Measurements from ENCODE around the gene RNF157.
"Not testable (repeated sequence)": the region's sequence is repeated elsewhere in the genome, so short reads cannot be mapped to it uniquely, and the experiment has no call there.

RNF157 gene

DNA sequence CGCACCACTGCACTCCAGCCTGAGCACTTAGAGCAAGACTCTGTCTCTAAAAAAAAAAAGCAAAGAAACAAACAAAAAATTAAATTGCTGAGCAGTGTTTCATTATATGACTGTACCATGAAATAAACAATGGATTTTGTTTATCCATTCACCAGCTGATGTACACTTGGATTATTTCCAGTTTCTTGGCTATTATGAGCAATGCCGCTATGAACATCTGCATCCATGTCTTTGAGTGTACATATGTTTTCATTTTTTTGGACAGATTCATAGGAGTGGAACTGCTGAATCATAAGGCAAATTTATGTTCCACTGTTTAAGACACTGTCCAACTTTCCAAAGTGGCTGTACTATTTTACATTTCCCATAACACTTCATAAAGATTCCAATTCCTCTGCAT is 8.0 kb downstream of the RNF157 start:
- no peak for DNase-seq

DNA sequence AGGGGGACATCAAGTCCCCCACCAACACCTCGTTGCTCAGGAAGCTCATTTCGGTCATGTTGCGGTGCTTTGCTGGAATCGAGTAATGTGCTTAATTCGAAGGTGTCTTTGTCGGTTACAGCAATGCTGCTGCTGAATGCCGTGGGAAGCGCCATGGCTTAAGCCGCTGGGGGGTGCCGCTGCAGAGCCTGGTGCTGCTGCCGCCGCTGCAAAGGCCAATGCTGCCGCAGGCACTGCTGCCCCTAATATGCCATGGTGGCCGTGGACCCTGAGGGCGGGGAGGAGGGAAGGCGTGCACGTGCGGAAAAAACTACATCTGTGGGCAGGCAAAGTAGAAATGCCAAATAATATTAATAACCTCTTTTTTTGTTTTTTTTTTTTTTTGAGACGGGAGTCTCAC is 13.5 kb downstream of the RNF157 start:
- DNase-seq, result not testable (repeated sequence)

DNA sequence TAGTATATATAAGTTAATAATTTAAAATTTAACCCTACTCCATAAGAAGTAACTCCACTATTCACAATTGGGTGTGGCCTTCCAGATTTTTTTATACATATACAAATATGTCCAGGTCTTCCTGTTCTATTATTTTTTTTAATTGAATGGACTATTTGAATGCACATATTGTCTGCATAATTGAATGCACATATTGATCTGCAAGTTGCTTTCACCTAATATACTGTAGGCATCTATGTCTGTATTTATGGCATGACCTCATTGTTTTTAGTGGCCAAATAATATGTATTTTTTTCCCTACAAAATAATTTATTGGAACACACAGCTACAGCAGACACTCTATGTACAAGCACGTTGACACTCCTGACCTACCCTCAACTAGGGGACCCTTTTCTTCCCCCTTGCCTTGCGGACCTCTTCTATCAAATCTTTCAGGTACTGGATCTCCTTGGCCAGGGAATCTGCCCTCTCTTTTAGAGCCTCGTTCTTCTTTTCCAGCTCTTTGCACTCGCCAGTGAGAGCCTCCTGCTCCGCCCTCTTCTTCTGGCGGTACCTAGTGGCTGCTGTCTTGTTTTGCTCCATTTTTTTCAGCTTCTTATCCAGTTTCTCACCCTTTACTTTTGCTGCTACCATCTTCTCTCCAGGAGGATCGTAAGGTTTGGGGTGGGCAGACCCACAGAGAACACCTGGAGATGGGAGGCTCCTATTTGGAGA is 14.8 kb downstream of the RNF157 start:
- not testable (repeated sequence) for DNase-seq

DNA sequence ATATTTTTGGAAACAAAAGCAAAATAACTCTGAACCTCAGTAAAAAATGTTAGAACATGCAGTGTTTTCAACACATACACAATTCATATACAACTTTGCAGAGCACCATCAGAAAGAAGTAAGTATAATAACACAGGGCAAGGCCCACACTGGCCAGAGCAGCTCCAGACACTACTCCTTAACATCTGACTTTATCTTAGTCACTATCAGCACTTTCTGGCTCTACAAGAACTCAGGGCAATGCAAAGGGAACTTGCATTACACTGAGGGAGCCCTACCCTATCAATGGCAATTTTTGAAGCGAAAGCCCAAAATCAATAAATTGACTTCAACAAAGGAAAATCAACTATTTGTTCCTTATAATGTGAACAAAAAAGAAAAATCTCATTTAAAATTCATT is 16.5 kb downstream of the RNF157 start:
- no peak for DNase-seq

DNA sequence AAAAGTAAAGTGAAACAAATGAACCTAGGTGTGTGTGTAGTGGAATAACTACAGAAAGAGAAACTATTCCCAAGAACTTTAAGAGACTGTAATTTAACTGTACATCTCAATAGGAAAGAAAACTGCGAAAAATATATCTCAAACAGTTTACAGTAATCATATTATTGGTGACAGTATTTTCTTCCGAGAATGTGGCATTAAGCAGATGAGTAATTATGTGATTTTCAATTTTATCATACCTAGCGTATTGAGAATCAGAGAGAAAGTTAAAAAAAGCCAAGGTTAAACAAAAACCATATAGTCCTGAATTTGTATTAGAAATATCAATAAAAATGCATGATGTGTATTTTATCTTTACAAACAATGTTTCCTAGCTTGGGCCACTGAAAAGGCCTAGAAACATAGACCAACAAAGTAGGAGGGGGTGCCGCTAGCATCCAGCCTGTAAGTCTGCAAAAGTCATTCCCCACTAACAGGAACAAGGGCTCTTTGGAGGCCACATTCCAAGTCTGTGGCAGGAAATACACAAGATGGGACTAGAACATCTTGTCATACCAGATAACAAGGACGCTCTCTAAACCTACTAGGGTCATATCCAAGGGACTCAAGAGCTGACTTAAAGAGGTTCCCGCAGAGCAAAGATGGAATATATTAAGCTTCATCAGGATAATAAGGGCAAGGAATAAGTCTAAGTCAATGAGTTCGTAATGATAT is 20.5 kb downstream of the RNF157 start:
- no peak for DNase-seq

DNA sequence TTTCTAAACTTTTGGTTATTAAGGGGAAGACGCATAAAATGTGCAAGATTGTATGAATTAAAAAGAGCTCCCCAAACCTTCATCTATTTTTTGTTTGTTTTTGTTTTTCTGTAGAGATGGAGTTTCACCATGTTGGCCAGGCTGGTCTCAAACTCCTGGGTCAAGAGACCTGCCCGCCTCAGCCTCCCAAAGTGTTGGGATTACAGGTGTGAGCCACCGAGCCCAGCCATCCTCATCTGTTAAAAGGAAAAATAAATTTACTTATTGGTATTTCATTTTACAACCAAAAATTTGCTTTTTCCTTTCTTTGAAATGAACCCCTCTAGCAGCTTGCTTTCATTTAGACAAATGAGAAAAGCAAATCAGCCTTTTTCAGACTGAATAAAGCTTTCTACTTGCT is 23.2 kb downstream of the RNF157 start:
- DNase-seq, result no peak

DNA sequence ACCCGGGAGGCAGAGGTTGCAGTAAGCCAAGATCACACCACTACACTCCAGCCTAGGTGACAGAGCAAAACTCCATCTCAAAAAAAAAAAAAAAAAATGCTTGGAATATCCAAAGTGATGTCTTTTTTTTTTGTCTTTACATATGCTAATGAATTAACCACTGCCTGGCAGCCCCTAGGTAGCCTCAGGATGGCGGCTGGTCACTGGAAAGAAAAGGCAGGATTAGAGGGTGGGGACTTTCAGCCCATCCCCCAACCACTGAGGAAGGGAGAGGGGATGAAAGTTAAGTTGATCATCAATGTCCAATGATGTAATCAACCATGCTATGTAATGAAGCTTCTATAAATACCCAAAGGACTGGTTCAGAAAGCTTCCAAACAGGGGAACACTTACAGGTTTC is 26.8 kb downstream of the RNF157 start:
- DNase-seq, result no peak

DNA sequence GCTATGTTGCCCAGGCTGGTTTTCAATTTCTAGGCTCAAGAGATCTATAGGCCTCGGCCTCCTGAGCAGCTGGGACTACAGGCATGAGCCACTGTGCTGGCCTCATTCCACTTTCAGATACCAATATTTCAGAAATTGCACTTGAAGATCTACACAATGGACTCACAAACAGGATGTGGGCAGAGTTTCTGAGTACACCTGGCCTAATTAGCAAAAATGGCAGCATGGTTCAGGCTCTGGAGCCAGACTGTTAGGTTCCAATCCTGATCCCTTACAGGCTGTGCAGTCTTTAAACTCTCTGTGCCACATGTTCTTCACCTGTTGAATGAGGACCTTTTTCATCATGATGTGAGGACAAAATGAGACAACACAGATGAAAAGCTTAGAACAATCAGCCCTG is 32.2 kb downstream of the RNF157 start:
- DNase-seq, result no peak

DNA sequence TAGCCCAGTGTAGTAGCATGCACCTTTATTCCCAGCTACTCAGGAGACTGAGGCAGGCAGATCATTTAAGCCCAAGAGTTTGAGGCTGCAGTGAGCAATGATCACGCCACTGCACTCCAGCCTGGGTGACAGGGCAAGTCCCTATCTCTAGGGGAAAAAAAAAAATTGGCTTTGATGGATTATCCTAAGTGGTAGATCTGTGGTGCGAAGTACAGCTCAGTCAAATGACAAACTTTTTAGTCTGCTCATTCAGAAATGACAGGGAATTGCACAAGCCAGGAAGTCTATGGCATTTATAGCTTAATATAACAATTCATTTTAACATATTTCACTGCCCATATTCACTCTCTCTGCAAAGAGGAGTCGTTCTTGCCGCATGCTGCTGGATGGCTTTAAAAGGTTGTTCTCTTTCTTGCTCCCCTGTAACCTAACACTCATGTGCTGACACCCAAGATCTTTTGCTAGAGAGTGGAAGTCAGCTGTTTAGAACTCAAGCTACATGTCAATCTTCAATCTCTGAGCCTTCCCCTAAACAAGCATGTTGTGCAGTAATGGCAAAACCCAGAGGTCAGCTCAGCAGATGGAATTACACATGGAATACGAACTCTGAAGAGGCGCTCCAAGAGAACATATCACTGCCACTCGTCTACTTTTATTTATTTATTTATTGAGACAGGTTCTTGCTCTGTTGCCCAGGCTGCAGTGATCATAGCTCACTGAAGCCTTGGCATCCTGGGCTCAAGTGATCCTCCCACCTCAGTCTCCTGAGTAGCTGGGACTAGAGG is 32.8 kb downstream of the RNF157 start:
- no peak for DNase-seq

DNA sequence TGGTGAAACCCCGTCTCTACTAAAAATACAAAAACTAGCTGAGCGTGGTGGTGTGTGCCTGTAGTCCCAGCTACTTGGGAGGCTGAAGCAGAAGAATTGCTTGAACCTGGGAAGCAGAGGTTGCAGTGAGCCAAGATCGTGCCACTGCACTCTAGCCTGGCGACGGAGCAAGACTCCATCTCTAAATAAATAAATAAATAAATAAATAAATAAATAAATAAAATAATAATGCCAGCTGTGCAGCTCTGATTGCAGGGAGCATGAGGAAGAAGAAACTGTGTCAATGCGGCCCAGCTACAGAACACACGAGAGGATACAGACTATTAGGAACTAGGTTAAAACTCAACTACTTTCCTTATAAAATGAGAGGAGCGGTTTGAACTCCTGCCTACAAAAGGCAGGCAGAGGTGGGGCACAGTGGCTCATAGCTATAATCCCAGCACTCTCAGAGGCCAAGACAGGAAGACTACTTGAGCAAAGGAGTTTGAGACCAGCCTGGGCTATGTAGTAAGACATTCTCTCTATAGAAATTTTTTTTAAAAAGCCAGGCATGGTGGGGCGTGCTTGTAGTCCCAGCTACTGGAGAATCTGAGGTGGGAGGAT is 34.6 kb downstream of the RNF157 start:
- not testable (repeated sequence) for DNase-seq

DNA sequence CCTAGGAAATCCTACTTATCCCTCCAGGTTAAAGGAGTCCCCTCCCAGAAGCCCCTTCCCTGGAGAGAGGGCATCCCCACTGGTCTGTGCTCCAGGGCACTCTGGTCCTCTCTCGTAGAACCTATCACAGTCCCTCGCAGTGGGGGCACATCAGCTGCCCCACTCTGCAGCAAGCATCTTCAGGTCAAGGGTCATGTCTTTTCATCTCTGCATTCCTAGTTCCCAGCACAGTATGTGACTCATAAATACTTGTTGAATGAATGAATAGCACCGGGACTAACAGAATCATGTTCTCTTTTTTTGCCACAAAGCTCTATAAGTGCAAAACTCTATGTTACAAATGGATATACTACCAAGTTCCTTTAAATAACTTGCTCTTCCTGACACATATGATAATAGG is 36.0 kb downstream of the RNF157 start:
- peak; percentile 45 for DNase-seq

DNA sequence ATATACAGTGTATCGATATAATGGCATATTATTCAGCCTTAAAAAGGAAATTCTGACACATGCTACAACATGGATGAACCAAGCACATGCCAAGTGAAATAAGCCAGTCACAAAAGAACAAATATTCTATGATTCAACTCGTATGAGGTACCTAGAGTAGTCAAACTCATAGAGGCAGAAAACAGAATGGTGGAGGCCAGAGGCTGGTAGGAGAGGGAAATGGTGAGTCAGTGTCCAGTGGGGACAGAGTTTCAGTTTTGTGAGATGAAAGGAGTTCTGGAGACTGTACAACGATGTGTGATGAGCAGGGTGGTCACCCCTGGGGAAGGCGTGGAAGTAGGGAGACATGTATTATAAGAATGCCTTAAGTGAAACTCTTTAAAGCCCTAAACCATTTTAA is 39.9 kb downstream of the RNF157 start:
- DNase-seq, result no peak

DNA sequence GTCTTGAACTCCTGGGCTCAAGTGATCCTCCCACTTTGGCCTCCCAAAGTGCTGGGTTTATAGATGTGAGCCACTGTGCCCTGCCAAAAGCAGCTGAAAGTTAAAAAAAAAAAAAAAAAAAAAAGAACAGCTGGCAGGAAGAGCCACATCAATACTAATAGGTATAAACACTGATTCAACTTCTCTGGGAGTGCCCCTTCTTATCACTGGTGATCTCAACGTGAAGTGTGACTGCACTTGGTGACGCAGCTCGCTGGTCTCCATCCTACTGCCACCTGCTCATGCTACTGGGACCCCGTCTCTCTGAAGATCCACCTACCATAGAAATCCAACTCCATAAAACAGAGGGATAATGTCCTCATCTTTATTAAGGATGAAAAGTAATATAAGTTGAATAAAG is 40.8 kb downstream of the RNF157 start:
- DNase-seq, result no peak

DNA sequence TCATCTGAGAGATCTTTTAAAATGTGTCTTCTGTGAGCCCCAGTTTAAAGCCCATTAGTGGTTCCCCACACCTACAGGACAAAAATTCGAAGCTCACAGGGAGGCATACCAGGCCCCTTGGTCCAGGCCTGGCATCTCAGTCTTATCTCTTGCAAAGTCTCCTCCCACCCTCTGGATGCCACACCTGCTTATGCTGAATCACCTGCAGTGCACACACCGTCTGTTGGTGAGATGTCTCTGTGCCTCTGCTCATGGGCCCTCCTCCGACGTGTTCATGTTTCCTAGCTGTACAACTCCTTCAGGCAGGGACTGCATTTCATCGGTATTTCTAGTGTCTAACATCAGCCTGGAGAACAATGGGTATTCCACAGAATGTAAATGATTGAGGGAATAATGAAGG is 41.6 kb downstream of the RNF157 start:
- DNase-seq, result no peak

DNA sequence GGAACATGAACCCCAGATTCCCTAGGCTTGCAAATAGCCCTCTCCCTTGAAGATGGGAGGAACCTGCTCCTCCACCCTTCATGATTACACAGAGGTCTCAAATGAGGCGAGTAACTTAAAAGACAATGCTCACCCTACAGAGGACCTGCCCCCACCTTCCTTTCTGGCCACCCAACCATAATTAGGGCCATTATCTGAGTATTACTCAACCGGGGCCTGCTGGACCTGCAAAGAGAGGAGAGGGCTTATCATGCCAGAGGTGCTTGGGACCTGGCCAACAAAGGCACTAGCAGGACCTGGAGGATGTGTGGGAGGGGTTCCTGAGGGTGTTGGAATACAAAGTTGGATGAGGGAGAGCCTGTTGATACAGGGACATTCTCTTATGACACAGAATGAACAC is 42.4 kb downstream of the RNF157 start:
- DNase-seq, result no peak

DNA sequence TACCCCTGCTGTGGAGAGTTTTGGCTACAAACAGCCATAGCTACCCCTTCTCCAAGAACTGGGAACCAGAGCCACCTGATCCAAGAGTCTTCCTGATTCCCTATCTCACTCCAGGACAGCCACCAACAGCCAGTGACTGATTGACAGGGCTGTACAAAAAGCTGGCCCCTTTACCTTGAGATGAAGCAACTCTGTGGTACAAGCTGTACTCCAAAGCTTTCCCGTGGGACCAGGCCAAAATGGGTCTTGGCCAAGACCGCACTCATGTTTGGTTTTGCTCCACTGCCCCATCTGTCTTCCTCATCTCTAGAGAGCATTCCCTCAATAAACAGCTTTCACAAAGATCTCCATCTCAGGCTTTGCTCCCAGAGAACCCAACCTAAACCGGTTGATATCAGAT is 43.6 kb downstream of the RNF157 start:
- DNase-seq, result no peak

DNA sequence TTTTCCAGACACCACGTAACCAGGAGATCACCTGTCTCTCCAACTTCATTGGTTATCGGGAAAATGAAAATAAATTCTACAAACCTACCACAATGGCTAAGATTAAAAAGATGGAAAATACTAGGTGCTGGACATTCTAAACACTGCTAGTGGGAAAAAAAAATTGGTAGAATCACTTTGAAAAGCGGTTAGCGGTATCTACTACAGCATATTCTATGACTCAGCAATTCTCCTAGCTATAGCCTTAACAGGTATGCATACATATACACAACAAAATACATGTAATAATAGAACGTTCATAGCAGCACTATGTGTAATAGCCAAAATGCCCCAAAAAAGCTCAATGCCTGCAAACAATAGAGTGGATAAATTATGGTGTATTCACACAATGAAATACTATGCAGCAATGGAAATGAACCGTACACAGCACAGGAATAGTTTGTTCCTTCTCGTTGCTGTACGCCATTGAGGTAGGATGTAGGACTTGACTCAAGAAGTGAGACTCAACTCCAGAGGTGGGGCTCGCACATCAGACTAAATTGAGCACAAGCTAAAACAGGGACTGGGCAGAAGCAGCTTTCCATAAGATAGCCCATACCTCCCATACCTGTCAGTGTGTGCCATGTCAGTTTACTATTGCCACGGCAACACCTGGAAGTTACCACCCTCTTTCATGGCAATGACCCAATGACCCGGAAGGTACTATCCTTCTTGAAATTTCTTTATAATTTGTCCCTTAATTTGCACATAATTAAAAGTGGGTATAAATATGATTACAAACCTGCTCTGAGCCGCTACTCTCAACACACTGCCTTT is 44.8 kb downstream of the RNF157 start:
- no peak for DNase-seq

DNA sequence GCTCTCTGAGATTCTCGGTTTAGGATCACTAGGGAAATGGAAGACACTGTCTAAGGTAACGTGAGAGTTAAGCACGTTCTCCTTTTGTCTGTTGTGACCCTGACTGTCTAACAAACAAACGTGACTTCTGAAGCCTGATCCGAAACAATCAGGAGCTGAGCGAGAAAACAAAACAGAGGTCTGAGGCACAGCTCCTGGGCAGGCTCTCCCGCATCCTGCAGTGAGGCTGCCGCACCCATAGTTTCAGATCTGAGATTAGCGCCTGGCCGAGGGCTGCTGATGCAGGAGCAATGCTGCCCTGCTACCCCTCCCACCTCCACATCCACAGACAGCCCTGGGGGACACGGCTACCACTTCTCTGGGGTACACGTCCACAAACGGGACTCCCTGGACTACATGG is 46.7 kb downstream of the RNF157 start:
- DNase-seq, result no peak

DNA sequence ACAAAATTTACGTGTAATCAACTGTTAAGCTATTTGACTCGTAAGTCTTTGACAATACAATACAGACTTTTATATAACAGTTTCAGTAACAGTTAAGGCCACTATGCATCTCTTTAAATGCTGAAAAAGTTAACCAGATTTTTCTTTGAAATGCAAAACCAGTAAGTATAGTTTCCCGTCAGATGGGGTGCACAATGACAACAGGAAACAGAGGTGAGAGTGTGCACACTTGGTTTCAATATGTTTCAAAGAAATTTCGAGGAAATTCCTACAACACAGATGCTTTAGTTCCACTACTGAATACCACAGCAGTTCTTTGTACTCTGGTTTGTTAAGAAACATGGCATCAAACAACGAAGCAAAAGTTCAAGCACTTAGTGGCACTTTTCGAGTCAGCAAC is 48.4 kb downstream of the RNF157 start:
- no peak for DNase-seq

DNA sequence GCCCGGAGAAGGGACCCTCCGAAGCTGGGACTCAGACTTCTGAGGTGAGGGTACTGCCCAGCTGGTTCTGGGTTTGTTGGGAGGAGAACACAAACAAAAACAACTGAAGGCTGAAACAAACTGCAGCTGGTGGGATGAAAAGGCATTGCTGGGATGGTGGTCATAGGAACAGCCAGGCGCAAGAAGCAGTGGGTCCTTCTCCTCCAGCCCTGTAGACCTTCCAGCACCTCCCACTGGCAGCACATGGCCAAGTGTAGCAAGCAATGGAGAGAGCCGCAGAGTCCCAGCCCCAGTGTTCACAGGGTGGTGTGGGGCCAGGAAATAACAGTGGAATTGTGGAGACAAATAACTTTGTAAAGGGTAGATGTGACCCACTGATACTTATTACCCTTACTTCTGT is 50.6 kb downstream of the RNF157 start:
- no peak for DNase-seq

DNA sequence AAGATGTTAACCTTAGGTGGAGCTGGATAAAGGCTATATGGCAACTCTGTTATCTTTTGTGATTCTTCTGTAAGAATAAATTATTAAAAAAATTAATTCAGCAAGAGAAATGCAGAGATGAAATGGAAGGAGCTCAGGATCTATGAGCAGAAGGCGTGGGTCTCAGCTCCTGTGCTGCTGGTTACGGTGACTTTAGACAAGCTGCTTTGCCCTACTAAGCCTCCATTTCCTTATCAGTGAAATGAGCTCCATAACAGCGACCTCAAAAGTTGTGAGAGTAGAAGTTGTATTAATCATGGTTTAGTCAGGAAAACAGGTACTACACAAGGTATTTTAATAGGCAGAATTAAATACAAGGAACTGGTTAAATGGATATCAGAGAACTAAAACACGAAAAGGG is 51.0 kb downstream of the RNF157 start:
- DNase-seq, result no peak

DNA sequence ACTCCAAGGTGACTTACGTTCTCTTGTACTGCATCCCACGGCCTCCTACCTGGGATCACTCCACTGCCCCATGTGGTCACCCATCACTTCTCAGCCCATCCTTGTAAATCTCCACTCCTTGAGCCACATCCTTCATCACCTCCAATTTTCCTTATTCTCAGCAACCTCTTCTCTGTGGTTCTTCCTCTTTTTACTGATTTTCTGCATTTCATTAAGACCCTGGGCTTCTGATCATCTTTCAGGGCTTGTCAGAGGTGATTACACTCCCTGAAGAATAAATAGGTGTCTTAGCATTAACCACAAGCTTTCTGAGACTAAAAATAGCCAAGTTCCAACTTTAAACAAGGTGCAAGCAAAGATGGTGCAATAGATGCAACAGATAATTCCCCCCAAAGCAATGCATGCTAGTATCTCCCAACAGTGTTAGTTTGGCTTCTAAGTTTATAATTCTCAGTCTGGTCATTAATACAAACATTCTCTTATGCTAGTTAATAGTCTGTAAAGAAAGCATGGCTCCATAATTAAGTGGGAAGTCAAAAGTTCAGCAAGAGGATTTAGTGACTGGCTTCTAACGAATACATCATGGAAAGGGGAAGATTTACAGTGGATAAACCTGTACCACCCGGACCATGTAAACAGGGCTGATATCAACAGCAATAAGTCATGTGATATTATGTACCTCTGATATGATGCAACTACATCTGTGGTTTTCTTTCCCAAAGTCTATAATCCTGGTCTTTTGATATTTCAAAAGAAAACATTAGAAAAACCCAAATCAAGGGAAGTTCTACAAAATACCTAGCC is 51.9 kb downstream of the RNF157 start:
- DNase-seq, result no peak
